Measurements from ENCODE around the gene SLC44A4. TPM values are rescaled to one million over a fixed set of nuclear protein-coding genes. Genes with fewer than 3 reads are reported as not detected.
"Not testable (repeated sequence)": the region's sequence is repeated elsewhere in the genome, so short reads cannot be mapped to it uniquely, and the experiment has no call there.

SLC44A4 gene
- total RNA-seq, 1 donor from 2014 or later: 0.23 TPM

- Mint-ChIP-seq H3K36me3 (ENCODE audit: low read depth, unreplicated experiment) (no peaks in the 10 kb centered on the region), H3K27ac (ENCODE audit: unreplicated experiment) (no peak overlapping the region), H3K4me3 (ENCODE audit: unreplicated experiment) (no peak overlapping the region), H3K9me3 (ENCODE audit: unreplicated experiment) (no peaks in the 10 kb centered on the region), H3K27me3 (ENCODE audit: low read depth, unreplicated experiment) (peaks cover 6% of the 10 kb centered on the region), H3K4me1 (ENCODE audit: low read depth, unreplicated experiment) (peaks cover 1% of the 10 kb centered on the region)
- Histone ChIP-seq H3K4me1 (ENCODE audit: insufficient read depth, low read length) (peaks cover 6% of the 10 kb centered on the region), H3K4me3 (ENCODE audit: insufficient read depth, low read depth, low read length) (no peak overlapping the region), H3K79me2 (ENCODE audit: insufficient read depth, low read length) (no peaks in the 10 kb centered on the region), H3K27ac (ENCODE audit: low read depth, low read length) (no peak overlapping the region), H4K20me1 (ENCODE audit: insufficient read depth, low read length) (no peaks in the 10 kb centered on the region), H3K36me3 (ENCODE audit: insufficient read depth, low read length) (no peaks in the 10 kb centered on the region), H3K27me3 (ENCODE audit: insufficient read depth, low read length) (no peaks in the 10 kb centered on the region), H3K9me3 (ENCODE audit: insufficient read depth, low read depth, low read length) (no peaks in the 10 kb centered on the region), H2AFZ (ENCODE audit: low read depth, low read length) (no peak overlapping the region), H3K9ac (ENCODE audit: low read length) (no peak overlapping the region), H3K4me2 (ENCODE audit: low read length) (no peak overlapping the region)
- TF ChIP-seq CTCF (IDR thresholded peaks at IDR 0.05; ENCODE audit: insufficient read depth, low read depth, low read length) (no peak), EZH2 (IDR thresholded peaks at IDR 0.05; ENCODE audit: insufficient read depth, low read length) (no peak)
- FAIRE-seq (no peak), DNase-seq (ENCODE audit: low read depth) (no peak)
Measured at GRCh38 chr6:31915351-31915750, 36.6 kb upstream of the SLC44A4 start.

GRCh38 chr6:31911826-31912585 is 33.2 kb upstream of the SLC44A4 start:
- Histone ChIP-seq H3K4me3 (ENCODE audit: insufficient read depth, low read depth, low read length) (no peak overlapping the region), H3K9ac (ENCODE audit: low read length) (no peak overlapping the region), H3K4me2 (ENCODE audit: low read length) (no peak overlapping the region), H3K9me3 (ENCODE audit: insufficient read depth, low read depth, low read length) (no peaks in the 10 kb centered on the region), H3K4me1 (ENCODE audit: insufficient read depth, low read length) (peaks cover 6% of the 10 kb centered on the region), H3K79me2 (ENCODE audit: insufficient read depth, low read length) (no peaks in the 10 kb centered on the region), H4K20me1 (ENCODE audit: insufficient read depth, low read length) (no peaks in the 10 kb centered on the region), H2AFZ (ENCODE audit: low read depth, low read length) (no peak overlapping the region), H3K36me3 (ENCODE audit: insufficient read depth, low read length) (no peaks in the 10 kb centered on the region), H3K27me3 (ENCODE audit: insufficient read depth, low read length) (no peaks in the 10 kb centered on the region), H3K27ac (ENCODE audit: low read depth, low read length) (no peak overlapping the region)
- Mint-ChIP-seq H3K4me1 (ENCODE audit: low read depth, unreplicated experiment) (peaks cover 1% of the 10 kb centered on the region), H3K36me3 (ENCODE audit: low read depth, unreplicated experiment) (no peaks in the 10 kb centered on the region), H3K27ac (ENCODE audit: unreplicated experiment) (peak overlapping the region; percentile 47), H3K27me3 (ENCODE audit: low read depth, unreplicated experiment) (no peaks in the 10 kb centered on the region), H3K4me3 (ENCODE audit: unreplicated experiment) (peak overlapping the region; percentile 10), H3K9me3 (ENCODE audit: unreplicated experiment) (no peaks in the 10 kb centered on the region)
- no peak for FAIRE-seq
- TF ChIP-seq EZH2 (IDR thresholded peaks at IDR 0.05; ENCODE audit: insufficient read depth, low read length): no peak
- TF ChIP-seq CTCF (IDR thresholded peaks at IDR 0.05; ENCODE audit: insufficient read depth, low read depth, low read length): no peak
- DNase-seq (ENCODE audit: low read depth): no peak

GRCh38 chr6:31909298-31909697 is 30.5 kb upstream of the SLC44A4 start:
- not testable (repeated sequence) for H3K4me1 Mint-ChIP-seq (ENCODE audit: low read depth, unreplicated experiment); FAIRE-seq; H3K9me3 ChIP-seq (ENCODE audit: insufficient read depth, low read depth, low read length); H3K4me2 ChIP-seq (ENCODE audit: low read length); H3K79me2 ChIP-seq (ENCODE audit: insufficient read depth, low read length); H3K4me1 ChIP-seq (ENCODE audit: insufficient read depth, low read length); H3K27me3 Mint-ChIP-seq (ENCODE audit: low read depth, unreplicated experiment); H3K4me3 ChIP-seq (ENCODE audit: insufficient read depth, low read depth, low read length); H3K36me3 Mint-ChIP-seq (ENCODE audit: low read depth, unreplicated experiment); H4K20me1 ChIP-seq (ENCODE audit: insufficient read depth, low read length); H3K9ac ChIP-seq (ENCODE audit: low read length); H3K9me3 Mint-ChIP-seq (ENCODE audit: unreplicated experiment); H3K36me3 ChIP-seq (ENCODE audit: insufficient read depth, low read length); H2AFZ ChIP-seq (ENCODE audit: low read depth, low read length); H3K27me3 ChIP-seq (ENCODE audit: insufficient read depth, low read length); DNase-seq (ENCODE audit: low read depth); H3K27ac ChIP-seq (ENCODE audit: low read depth, low read length); H3K27ac Mint-ChIP-seq (ENCODE audit: unreplicated experiment)
- H3K4me3 Mint-ChIP-seq (ENCODE audit: unreplicated experiment): peak overlapping the region; percentile 20

Measured in astrocyte (in vitro differentiated cells and primary cell).